GM18870 (cell line): ENCODE results near the gene NDUFB10.
A peak's percentile ranks its signal among the peaks of the same experiment; 100 is the strongest.

Experiments used
- ATAC-seq: cut with Tn5 transposase; IDR thresholded peaks from one replicate; pipeline ENCODE4 v1.9.1; 2021; ENCODE audit warnings: moderate library complexity; ENCODE audit not compliant: unreplicated experiment

Gene NDUFB10

DNA sequence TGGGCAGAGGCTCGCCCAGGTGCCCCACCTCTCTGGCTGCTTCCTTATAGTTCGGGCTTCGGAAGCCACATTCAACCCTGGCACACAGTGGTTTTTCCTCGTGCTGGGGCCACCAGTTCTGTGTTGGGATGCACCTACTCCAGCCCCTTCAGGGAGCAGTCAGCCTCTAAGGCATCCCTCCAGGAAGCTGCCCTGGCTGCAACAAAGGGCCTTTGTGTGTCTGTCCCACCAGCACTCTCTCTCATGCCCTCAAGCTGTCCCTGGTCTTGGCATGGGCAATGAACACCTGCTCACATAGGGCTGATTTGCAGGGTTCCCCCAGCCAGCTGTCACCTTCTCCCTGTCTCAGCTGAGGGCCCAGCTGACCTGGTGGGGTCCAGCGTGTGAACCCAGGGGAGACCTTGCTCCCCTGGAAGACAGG lies 22.7 kb downstream of the NDUFB10 start:
- no peak for ATAC-seq

DNA sequence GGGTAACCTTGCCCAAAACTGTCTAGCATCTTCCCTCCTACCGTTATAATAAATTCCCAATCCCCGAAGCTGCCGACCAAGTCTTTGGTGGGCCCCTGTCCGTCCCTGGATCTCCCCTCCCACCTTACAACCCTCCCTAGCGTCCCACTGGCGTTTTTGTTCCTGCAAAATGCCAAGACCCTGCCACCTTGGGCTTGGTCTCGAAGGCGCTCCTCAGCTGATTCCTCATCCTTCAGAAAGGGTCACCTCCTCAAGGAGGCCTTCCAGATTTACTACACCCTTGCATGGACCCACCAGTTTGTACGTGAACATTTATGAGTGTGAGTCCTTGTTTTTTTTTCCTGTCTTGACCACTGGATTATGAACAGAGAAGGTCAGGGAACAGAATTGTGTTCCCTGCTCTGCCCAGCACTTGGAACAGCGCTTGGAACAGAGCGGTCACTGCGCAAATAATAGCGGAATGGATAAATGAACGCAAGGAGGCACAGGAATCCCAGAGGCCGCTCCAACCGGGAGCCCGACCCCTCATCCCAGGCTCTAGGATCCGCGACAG lies 23.7 kb downstream of the NDUFB10 start:
- ATAC-seq, result no peak

DNA sequence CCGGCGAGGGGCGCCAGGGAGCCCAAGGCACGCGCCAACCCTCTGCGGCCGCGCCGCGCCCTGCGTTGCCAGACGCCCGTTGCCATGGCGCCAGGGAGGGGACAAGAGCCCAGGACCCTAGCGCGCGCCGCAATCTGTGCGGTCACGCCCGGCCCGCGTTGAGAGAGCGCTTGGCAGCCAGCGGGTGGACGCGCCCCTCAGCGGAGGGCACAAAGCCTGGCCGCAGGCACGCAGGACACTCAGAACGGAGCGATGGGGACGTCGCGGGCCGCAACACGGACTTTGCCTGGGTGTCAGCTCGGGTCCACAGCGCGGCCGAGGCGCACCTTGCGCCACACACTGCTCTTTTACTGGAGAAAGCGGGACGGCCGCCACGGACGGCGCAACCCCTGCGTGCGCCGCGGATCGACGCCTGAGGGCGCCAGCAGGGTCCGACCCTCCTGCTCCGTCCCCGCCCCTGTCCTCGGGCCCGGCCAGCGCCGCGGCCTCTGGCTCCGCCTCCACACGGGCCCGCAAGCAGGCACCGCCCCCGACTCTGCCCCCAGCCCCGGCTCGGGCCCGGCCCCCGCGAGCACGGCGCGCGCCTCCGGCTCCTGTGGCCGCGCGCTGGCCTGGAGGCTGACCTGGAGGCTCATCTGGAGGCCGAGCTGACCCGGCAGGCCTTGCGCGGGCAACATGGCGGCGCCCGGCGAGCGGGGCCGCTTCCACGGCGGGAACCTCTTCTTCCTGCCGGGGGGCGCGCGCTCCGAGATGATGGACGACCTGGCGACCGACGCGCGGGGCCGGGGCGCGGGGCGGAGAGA lies 24.4 kb downstream of the NDUFB10 start, which contains the start of gene GFER:
Gene GFER, plus strand, starts transcription at position 650 of the 803 bp plus-strand sequence. Its CDS starts 26 bp downstream, at position 676.
- ATAC-seq, result peak; percentile 43

DNA sequence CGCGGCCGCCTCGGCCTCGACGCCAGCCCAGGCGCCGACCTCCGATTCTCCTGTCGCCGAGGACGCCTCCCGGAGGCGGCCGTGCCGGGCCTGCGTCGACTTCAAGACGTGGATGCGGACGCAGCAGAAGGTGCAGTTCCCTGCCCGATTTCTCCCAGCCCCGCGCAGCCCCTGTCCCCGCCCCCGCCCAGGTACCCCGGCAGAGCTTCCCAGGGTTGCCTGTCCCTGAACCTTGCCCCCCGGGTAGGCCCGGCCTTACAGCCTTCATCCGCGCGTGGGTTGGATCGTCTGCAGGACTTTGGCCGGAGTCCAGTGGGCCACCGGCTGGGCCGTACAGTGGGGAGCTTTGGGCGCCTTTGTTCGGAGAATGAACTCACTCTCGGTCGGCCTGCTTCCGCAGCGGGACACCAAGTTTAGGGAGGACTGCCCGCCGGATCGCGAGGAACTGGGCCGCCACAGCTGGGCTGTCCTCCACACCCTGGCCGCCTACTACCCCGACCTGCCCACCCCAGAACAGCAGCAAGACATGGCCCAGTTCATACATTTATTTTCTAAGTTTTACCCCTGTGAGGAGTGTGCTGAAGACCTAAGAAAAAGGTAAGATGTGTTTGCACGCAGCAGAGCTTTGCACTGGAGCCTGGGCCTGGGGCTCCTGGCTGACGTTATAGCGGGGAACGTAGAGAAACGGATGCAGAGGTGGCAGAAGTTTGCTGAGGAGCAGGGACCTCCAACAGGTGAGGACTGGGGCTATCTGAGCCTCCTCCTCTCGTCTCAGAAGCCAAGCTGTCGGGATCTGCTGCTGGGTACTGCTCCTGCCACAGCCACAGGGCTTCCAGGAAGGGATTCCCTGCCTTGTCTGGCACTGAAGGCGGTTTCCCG lies 25.2 kb downstream of the NDUFB10 start:
- no peak for ATAC-seq

DNA sequence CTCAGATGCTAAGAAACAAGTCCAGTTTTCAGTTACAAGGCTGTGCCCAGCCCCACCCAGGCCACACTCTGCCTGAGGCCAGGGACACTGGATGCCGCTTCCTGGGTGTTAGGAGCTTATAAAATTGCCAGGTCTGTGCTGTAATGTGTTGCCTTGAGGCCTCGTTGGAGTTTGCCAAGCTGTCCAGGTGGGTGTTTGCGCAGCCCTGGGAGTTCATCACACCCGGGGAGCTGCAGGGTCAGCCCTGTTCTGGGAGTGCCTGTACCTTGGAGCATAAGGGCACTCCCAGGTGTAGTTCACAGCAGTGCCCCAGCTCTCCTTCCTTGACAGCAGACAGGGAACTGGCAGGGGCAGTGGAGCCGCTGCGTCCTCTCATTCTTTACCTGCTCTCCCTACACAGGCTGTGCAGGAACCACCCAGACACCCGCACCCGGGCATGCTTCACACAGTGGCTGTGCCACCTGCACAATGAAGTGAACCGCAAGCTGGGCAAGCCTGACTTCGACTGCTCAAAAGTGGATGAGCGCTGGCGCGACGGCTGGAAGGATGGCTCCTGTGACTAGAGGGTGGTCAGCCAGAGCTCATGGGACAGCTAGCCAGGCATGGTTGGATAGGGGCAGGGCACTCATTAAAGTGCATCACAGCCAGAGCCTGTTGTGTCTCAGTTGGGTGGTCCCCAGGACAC lies 26.3 kb downstream of the NDUFB10 start:
- no peak for ATAC-seq

DNA sequence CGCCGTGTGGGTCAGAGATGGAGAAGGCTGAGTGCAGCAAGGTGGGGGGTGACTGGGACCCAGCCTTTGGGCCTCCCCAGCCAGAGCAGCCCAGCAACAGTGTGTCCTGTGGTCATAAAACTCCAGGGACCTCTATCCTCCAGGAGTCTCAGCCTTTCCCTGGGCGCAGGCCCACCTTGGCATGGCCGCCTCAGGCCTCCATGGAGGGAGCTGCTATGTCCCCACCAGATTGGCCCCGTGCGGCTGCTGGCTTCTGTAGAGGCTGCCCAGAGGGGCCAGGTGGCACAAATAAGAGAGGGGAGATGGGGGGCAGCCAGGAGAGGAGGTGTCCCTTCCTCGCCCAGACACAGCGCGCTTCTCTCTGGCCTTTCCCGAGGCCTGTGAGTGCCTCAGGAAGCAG lies 27.9 kb downstream of the NDUFB10 start:
- no peak for ATAC-seq

DNA sequence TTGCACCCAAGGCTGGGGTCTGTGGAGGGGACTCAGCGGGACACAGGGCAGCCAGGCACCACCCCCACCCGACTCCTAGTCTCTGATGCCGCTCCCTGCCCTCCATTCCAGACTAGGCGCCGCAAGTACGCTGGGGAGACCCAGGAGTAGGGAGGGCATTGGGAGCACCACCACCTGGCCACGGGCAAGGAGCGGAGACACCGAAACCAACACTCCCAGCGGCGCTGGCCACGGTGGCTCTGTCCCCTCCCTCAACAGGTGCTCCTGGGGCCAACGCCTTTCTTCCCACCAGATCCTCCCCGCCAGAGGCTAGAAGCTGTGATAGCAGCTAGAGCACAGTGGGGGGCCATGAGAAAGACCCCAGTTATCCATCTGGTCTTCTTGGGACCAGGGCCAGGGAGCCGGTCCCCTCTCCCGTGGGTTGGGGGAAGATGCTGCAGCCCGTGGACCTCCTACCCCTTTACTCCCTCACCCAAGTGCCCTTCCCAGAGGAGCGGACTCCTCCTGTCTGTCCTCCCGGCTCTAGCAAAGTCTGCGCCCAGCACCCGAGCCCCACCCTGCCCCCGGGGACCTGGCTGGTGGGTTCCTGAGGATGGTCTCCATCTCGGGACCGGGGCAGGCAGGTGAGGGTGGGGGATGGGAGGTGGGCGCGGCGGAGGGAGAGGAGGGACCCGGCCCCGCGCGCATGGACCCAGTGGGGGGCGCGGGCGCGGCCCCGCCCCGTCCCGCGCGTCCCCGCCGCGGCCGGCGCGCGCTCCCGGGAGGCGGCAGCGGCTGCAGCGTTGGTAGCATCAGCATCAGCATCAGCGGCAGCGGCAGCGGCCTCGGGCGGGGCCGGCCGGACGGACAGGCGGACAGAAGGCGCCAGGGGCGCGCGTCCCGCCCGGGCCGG lies 30.1 kb downstream of the NDUFB10 start, which contains the start of gene SYNGR3:
Gene SYNGR3, plus strand, starts transcription at position 762 of the 892 bp plus-strand sequence. CDS start 133 bp downstream, outside the sequence.
- ATAC-seq, result no peak

DNA sequence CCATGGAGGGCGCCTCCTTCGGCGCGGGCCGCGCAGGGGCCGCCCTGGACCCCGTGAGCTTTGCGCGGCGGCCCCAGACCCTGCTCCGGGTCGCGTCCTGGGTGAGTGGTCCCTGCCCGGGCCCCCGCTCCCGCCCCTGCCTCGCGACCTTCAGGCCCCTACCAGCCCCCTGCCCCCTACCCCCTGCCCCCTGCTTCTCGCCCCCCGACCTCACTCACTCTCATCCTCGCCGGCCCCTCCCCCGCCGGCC lies 30.7 kb downstream of the NDUFB10 start:
- ATAC-seq, result no peak

DNA sequence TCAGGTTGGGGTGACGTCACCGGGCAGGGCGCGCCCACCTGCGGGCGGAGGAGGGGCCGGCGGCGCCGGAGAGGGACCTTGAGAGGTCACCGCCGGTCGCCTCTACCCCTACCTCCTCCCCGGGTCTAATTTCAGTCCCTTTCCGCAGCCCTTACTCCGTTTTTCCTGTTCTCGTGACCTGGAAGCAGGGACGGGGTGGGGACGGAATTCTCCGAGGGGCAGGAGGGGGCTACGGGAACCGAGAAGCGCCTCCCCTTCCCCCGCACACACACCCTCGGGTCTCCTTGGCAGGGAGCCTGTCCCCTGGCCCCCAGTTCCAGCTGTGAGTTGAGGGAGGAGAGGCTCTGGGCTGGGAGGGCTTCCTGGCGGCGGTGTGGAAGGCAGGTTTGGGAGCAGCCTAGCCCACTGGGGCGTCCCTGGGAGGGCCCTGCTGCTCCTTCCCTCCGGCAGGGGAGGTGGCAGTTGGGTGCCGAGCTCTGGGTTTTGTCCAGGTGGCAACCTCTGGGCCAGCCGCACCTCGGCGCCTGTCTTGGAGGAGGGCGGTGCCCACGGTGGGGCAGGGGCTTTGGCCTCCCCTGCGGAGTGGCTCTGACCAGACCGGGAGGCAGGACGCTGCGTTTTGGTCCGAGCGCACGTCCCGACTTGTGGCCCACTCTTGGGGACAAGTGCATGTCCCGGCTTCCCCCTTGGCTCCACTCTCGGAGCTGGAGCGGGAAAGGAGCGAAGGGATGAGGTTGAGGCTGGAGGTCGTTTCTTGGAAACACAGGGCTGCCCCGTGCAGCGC lies 31.2 kb downstream of the NDUFB10 start:
- no peak for ATAC-seq

DNA sequence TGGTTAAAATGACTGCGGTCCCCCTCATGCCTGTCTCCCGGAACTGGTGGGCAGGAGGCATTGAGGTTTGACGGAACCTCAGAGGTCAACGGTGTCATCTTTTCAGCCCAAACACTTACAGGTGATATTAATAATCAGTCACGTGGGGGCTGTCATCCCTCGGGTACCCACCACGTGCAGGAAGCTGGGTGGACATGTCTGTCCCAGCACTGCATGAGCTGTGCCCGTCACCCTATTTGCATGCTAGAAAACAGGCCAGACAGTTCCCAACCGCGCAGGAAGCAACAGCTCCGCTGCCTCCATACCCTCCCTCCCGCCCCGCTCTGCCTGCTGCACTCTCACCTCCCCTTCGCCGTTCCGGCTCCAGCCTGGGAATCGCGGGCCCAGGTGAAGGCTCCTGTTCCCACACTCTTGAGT lies 31.8 kb downstream of the NDUFB10 start:
- ATAC-seq, result peak; percentile 41

DNA sequence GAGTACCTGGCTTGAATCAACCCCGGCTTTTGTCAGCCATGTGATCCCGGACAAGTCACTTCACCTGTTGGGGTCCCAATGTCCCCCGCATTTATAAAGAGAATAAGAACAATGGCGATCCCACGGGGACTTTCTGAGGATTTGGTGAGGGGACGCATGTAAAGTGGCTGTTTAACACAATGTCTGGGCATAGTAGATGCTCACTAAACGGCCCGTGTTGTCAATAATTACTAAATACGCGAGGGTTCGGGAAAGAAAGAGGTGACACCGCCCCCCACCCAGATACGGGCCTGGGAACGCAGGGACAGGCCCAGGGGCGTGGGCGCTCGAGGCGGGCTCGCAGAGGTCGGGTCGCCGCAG lies 32.2 kb downstream of the NDUFB10 start:
- no peak for ATAC-seq

DNA sequence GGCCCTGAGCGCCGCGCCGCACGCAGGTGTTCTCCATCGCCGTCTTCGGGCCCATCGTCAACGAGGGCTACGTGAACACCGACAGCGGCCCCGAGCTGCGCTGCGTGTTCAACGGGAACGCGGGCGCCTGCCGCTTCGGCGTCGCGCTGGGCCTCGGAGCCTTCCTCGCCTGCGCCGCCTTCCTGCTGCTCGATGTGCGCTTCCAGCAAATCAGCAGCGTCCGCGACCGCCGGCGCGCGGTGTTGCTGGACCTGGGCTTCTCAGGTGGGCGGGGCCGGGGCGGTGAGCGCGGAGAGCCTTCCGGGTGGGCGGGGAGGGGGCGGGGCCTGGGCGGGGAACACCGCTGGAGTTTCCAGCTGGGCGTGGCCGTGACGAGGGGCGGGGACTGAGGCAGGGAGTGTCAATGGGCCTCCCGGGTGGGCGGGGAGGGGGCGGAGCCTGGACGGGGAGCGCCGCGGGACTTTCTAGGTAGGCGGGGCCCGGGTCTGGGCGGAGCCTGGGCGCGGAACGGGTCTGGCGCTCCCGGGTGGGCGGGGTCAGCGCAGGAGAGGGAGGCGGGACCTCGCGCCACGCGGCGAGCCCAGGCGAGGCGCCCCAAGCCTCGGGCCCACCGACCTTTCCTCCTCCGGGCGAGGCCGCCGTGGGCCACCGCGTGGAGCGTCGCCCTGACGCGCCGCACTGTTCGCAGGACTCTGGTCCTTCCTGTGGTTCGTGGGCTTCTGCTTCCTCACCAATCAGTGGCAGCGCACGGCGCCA lies 32.8 kb downstream of the NDUFB10 start:
- no peak for ATAC-seq

DNA sequence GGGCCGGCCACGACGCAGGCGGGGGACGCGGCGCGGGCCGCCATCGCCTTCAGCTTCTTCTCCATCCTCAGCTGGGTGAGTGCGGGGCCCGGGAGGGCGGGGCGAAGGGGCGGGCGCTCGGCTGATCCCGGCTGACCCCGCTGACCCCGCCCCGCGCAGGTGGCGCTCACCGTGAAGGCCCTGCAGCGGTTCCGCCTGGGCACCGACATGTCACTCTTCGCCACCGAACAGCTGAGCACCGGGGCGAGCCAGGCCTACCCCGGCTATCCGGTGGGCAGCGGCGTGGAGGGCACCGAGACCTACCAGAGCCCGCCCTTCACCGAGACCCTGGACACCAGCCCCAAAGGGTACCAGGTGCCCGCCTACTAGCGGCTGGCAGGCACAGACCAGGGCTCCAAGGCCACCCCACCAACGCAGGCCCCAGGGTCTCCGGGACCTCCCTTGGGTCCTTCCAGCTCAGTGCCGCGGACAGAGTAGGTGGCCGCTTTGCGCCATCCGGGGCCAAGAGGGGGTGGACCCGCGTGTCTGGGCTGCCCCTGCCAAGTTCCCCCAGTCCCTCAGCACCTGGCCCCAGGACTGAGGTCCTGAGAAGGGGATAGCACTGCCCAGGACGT lies 33.5 kb downstream of the NDUFB10 start:
- no peak for ATAC-seq

DNA sequence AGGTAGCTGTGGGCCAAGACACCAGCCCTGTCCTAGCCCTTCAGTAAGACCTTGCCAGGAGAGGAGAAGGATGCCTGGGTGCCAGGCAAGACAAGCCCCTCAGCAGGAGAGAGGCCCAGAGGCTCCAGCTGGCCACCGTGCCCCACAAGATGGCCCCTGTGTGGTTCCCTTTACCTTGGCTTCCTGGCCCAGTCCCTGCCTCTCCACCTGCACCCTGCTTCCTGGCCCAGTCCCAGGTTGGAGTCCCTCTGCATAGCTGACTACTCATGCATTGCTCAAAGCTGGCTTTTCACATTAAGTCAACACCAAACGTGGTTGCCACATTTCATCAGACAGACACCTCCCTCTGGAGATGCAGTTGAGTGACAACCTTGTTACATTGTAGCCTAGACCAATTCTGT lies 34.4 kb downstream of the NDUFB10 start:
- no peak for ATAC-seq

DNA sequence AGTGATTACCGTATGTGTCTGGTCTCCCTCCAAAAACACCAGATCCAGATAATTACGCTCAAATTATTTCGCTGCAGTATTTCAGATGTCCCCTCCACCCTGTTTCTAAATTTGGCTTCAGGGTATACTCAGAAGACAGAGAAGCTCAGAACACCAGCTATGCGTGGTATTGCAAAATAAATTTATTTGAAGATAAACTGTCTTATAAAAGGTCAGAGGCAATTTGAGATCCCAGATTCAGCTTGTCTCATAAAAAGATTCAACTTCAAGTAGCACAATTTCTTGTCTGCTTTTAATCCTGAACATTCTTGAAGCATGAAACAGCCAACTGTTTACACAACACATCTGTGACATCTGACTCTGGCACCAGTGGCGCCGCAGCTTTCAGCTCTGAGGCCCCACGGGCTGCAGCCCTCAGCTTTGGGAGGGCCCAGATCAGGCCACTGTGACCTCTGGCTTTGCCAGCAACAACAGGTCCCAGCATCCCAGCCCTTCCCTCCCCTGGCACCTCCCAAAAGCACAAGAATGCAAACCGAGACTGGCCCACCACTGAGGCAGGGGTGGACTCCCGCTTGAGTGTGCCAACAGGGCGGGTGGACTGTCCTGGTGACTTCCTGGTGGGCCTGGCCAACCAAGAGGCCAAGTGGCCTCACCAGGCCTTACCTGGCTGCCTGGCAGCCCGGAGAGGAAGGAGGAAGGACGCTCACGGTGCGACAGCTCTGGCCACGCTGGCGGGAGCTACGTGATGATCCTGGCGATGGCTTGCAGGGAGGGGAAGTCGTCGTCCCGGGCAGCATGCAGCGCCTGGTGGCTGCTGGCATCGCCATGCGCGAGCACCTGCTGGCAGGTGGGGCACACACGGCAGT lies 38.4 kb downstream of the NDUFB10 start:
- ATAC-seq, result no peak

DNA sequence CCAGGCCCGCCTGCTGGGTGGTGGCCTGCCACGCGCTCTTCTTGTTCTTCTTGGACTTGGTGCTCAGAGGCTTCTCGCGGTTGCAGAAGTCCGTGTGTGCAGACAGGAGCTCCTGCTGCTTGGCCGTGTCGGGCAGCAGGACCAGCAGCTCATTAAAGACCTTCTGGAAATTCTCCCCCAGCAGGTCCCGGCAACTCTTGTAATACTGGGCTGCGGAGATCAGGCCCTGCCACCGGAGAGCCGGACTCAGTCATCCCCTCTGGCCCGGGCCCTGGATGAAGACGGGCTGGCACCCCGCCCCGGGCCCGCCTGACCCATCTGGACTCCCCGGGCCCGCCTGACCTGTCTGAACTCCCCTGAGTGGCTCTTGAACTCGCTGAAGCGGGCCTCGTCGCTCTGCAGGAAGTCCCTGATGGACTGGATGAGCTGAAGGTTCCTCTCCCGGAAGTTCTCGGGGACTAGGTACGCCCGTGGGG lies 39.1 kb downstream of the NDUFB10 start:
- ATAC-seq, result no peak
